AG04449 (cell line): ENCODE measurements around the gene RELCH.

Source experiments
- CTCF ChIA-PET: fragments of 350-600 bp; formaldehyde crosslinking; extraction: SDS; loops from one replicate; lab custom pipeline; 2021; ENCODE audit warnings: antibody characterized with exemption; lab: Yijun Ruan, JAX
- POLR2A ChIA-PET: fragments of 400-600, 350-600 bp; formaldehyde crosslinking; extraction: SDS; loops from one replicate; lab custom pipeline; 2020; ENCODE audit warnings: antibody characterized with exemption, inconsistent platforms; lab: Yijun Ruan, JAX
- DNase-seq: peaks from one replicate; pipeline ENCODE4 v3.0.0-alpha.2; 2010; ENCODE audit warnings: low read depth, low spot score
- H3K4me3 ChIP-seq: 2 replicates; pipeline ENCODE4 v1.5.1; 2011; ENCODE audit warnings: low read depth, mild to moderate bottlenecking, control low read depth, low read length
- CTCF ChIP-seq: IDR thresholded peaks from one replicate; pipeline ENCODE4 v1.5.1; 2011; ENCODE audit warnings: mild to moderate bottlenecking, moderate library complexity, low read length, control low read depth, inconsistent platforms; ENCODE audit not compliant: insufficient read depth; ENCODE audit errors: missing control alignments

RELCH gene

GRCh38 chr18:62186499-62186773 is 619 bp upstream of the RELCH start:
- CTCF ChIA-PET: interaction anchor here (1.0 to 9.0 kb wide), 5 partner anchors 12 to 399 kb away, joined by 3 to 111 read pairs (median 5); no protein-coding TSS in a partner anchor
- TF ChIP-seq CTCF: no peak
- H3K4me3 ChIP-seq: peak overlapping the region; percentile 97
- no peak for DNase-seq
- POLR2A ChIA-PET: interaction anchor here (0.6 kb wide), 1 partner anchor 11 kb away, joined by 3 read pairs; no protein-coding TSS in a partner anchor

- ChIA-PET CTCF (interaction anchor here (0.7 to 9.0 kb wide), 6 partner anchors 10 to 397 kb away, joined by 3 to 111 read pairs (median 4); no protein-coding TSS in a partner anchor), POLR2A (interaction anchor here (0.5 kb wide), 1 partner anchor 1410 kb away, joined by 3 read pairs; no protein-coding TSS in a partner anchor)
- DNase-seq: no peak
- peak overlapping the region; percentile 98 for H3K4me3 ChIP-seq
- TF ChIP-seq CTCF: no peak
Observed at GRCh38 chr18:62187543-62188510, 772 bp downstream of the RELCH start.

- no peak for DNase-seq
- peak overlapping the region; percentile 98 for H3K4me3 ChIP-seq
- TF ChIP-seq CTCF: no peak
- CTCF ChIA-PET: interaction anchor here (1.5 kb wide), 1 partner anchor 14 kb away, joined by 4 read pairs; no protein-coding TSS in a partner anchor
- POLR2A ChIA-PET: no interaction called here
Observed at GRCh38 chr18:62189208-62189607, 2.2 kb downstream of the RELCH start.

GRCh38 chr18:62196079-62196478 is 9.0 kb downstream of the RELCH start:
- H3K4me3 ChIP-seq: no peak overlapping the region
- ChIA-PET POLR2A (no interaction called here), CTCF (interaction anchor here (1.1 to 4.9 kb wide), 3 partner anchors 33 to 53 kb away, joined by 3 to 22 read pairs (median 3); no protein-coding TSS in a partner anchor)
- DNase-seq: no peak
- TF ChIP-seq CTCF: no peak

GRCh38 chr18:62196980-62197379 is 9.9 kb downstream of the RELCH start:
- DNase-seq: no peak
- CTCF ChIA-PET: interaction anchor here (0.9 to 4.9 kb wide), 7 partner anchors 14 to 389 kb away, joined by 3 to 22 read pairs (median 4); no protein-coding TSS in a partner anchor
- POLR2A ChIA-PET: no interaction called here
- H3K4me3 ChIP-seq: no peak overlapping the region
- TF ChIP-seq CTCF: no peak

- TF ChIP-seq CTCF: no peak
- CTCF ChIA-PET: interaction anchor here (1.1 to 4.9 kb wide), 4 partner anchors 11 to 388 kb away, joined by 4 to 22 read pairs (median 6); no protein-coding TSS in a partner anchor
- H3K4me3 ChIP-seq: no peak overlapping the region
- POLR2A ChIA-PET: no interaction called here
- no peak for DNase-seq
Observed at GRCh38 chr18:62198259-62198658, 11.2 kb downstream of the RELCH start.
